ENCODE measurements around the gene TMEM238. TPM values are rescaled to one million over a fixed set of nuclear protein-coding genes. Genes with fewer than 3 reads are reported as not detected.

Gene TMEM238
- total and polyA plus RNA-seq, 2 donors (not counting 3 experiments of a cell fraction or from before 2014, with no cell fraction given) = 0.18 to 0.35 TPM

- Histone ChIP-seq H3K9me3 (replicated peaks; ENCODE audit: control insufficient read depth, insufficient read depth, low read length) (no peaks in the 10 kb centered on the region), H3K36me3 (ENCODE audit: control insufficient read depth in 2 of 2, extremely low read depth in 1 of 2, insufficient read depth in 2 of 2, low read length in 2 of 2) (peaks cover 0 to 7% of the 10 kb centered on the region in 2 experiments), H3K4me1 (ENCODE audit: control insufficient read depth, extremely low read depth, insufficient read depth, low read length) (peaks cover 7% of the 10 kb centered on the region), H2AFZ (ENCODE audit: low read depth, low read length) (no peak overlapping the region), H3K9me1 (replicated peaks; ENCODE audit: control insufficient read depth, extremely low read depth, insufficient read depth, low read length) (no peaks in the 10 kb centered on the region), H3K79me2 (ENCODE audit: control insufficient read depth, insufficient read depth, low read length) (no peaks in the 10 kb centered on the region), H3K27me3 (ENCODE audit: control insufficient read depth in 2 of 2, insufficient read depth in 2 of 2, low read length in 2 of 2) (no peaks in the 10 kb centered on the region), H3K4me3 (replicated peaks in 1 of 3; ENCODE audit: insufficient read depth in 1 of 3, low read depth in 1 of 3, low read length in 3 of 3) (no peak overlapping the region), H4K20me1 (replicated peaks; ENCODE audit: control insufficient read depth, extremely low read depth, insufficient read depth, low read length) (no peaks in the 10 kb centered on the region), H3K27ac (ENCODE audit: insufficient read depth, low read depth, low read length) (no peak overlapping the region), H3K9ac (replicated peaks; ENCODE audit: extremely low read depth, insufficient read depth, low read length) (no peak overlapping the region), H3K4me2 (ENCODE audit: insufficient read depth, low read length) (no peak overlapping the region)
- DNase-seq (ENCODE audit: low read depth, low spot score) = no peak
- ChIA-PET POLR2A (no interaction called here), CTCF (interaction anchor here (0.9 to 1.8 kb wide), 2 partner anchors 10 to 43 kb away, joined by 3 to 5 read pairs; no protein-coding TSS in a partner anchor)
- dilution Hi-C loops (cut with MboI; ENCODE audit: extremely low pct_ligation_motif_present, low sequenced_read_pairs) = no loop called here
- TF ChIP-seq MAX (IDR thresholded peaks at IDR 0.05; ENCODE audit: insufficient read depth, insufficient read length) (no peak), GATA2 (IDR thresholded peaks at IDR 0.05; ENCODE audit: insufficient read depth, insufficient read length, low read depth, low read length) (no peak), EZH2 (IDR thresholded peaks at IDR 0.05; ENCODE audit: borderline replicate concordance, low read depth, low read length, severe bottlenecking) (no peak), CTCF (IDR thresholded peaks at IDR 0.05; ENCODE audit: extremely low read depth in 1 of 2, insufficient read depth in 1 of 2, low read depth in 1 of 2, low read length in 2 of 2) (no peak)
- FAIRE-seq = no peak
- BruUV-seq (replicated peaks) = no TSS peak
- intact Hi-C loops (cut with micrococcal nuclease) = no loop called here
These were observed 38.8 kb downstream of the TMEM238 start for GRCh38 chr19:55345101-55345817.
